Measurements from ENCODE around the gene KIF3A. TPM values are rescaled to one million over a fixed set of nuclear protein-coding genes. Genes with fewer than 3 reads are reported as not detected.

KIF3A gene
- total and polyA plus RNA-seq, 2 experiments from 2014 or later: 11.2 to 19.7 TPM

DNA sequence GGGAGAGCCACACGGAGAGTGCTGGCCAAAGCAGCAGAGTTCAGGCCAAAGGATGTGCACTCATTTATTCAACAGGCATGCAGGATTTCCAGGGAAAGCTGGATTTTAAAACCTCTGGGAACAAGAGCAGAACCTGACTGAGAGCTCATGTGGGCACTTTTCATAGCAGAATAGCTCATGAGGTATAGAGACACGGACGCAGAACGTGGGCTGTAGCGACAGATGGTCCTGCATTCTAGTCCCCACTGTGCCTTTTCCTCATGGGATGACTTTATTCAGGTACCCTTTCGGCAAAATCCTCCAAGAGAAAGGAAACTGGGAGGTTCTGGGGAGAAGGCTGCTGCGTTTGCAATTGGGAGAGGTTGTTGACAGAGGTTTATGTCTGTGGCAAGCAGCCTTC, 58.2 kb downstream of the KIF3A start:
- H3K36me3 Mint-ChIP-seq (ENCODE audit: low read depth): no peaks in the 10 kb centered on the region
- Histone ChIP-seq H4K20me1 (replicated peaks; ENCODE audit: insufficient read depth) (no peaks in the 10 kb centered on the region), H2AFZ (no peak overlapping the region), H3K79me2 (replicated peaks; ENCODE audit: insufficient read depth) (no peaks in the 10 kb centered on the region), H3K9me2 (ENCODE audit: insufficient read depth) (no peaks in the 10 kb centered on the region), H3K4me2 (no peak overlapping the region), H3K27ac (ENCODE audit: low read depth) (no peak overlapping the region), H3K4me3 (no peak overlapping the region), H3K36me3 (ENCODE audit: insufficient read depth) (no peaks in the 10 kb centered on the region), H3K27me3 (ENCODE audit: insufficient read depth) (no peaks in the 10 kb centered on the region), H3F3A (replicated peaks; ENCODE audit: low read depth) (no peaks in the 10 kb centered on the region), H3K4me1 (ENCODE audit: insufficient read depth) (no peaks in the 10 kb centered on the region)
- TF ChIP-seq ZNF114 (CRISPR knock-in tag; IDR thresholded peaks at IDR 0.05) (no peak), JUNB (IDR thresholded peaks at IDR 0.05; ENCODE audit: unreplicated experiment) (no peak), EZH2 (IDR thresholded peaks at IDR 0.05; ENCODE audit: low read depth, unreplicated experiment) (no peak), ZNF331 (CRISPR knock-in tag; IDR thresholded peaks at IDR 0.05; ENCODE audit: low read depth) (no peak), STAT1 (IDR thresholded peaks at IDR 0.05; ENCODE audit: unreplicated experiment) (no peak), POLR2AphosphoS5 (IDR thresholded peaks at IDR 0.05; ENCODE audit: low read depth) (no peak), CREB1 (CRISPR knock-in tag; IDR thresholded peaks at IDR 0.05; ENCODE audit: low read depth) (no peak), NANOG (IDR thresholded peaks at IDR 0.05; ENCODE audit: borderline replicate concordance) (no peak), EZH2phosphoT487 (IDR thresholded peaks at IDR 0.05; ENCODE audit: unreplicated experiment) (no peak)
- TF ChIP-seq, protein P1, sequence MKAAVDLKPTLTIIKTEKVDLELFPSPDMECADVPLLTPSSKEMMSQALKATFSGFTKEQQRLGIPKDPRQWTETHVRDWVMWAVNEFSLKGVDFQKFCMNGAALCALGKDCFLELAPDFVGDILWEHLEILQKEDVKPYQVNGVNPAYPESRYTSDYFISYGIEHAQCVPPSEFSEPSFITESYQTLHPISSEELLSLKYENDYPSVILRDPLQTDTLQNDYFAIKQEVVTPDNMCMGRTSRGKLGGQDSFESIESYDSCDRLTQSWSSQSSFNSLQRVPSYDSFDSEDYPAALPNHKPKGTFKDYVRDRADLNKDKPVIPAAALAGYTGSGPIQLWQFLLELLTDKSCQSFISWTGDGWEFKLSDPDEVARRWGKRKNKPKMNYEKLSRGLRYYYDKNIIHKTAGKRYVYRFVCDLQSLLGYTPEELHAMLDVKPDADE (IDR thresholded peaks at IDR 0.05): no peak
- TF ChIP-seq, protein P2, sequence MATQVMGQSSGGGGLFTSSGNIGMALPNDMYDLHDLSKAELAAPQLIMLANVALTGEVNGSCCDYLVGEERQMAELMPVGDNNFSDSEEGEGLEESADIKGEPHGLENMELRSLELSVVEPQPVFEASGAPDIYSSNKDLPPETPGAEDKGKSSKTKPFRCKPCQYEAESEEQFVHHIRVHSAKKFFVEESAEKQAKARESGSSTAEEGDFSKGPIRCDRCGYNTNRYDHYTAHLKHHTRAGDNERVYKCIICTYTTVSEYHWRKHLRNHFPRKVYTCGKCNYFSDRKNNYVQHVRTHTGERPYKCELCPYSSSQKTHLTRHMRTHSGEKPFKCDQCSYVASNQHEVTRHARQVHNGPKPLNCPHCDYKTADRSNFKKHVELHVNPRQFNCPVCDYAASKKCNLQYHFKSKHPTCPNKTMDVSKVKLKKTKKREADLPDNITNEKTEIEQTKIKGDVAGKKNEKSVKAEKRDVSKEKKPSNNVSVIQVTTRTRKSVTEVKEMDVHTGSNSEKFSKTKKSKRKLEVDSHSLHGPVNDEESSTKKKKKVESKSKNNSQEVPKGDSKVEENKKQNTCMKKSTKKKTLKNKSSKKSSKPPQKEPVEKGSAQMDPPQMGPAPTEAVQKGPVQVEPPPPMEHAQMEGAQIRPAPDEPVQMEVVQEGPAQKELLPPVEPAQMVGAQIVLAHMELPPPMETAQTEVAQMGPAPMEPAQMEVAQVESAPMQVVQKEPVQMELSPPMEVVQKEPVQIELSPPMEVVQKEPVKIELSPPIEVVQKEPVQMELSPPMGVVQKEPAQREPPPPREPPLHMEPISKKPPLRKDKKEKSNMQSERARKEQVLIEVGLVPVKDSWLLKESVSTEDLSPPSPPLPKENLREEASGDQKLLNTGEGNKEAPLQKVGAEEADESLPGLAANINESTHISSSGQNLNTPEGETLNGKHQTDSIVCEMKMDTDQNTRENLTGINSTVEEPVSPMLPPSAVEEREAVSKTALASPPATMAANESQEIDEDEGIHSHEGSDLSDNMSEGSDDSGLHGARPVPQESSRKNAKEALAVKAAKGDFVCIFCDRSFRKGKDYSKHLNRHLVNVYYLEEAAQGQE (IDR thresholded peaks at IDR 0.05; ENCODE audit: unreplicated experiment): no peak
- TF ChIP-seq, protein P3, sequence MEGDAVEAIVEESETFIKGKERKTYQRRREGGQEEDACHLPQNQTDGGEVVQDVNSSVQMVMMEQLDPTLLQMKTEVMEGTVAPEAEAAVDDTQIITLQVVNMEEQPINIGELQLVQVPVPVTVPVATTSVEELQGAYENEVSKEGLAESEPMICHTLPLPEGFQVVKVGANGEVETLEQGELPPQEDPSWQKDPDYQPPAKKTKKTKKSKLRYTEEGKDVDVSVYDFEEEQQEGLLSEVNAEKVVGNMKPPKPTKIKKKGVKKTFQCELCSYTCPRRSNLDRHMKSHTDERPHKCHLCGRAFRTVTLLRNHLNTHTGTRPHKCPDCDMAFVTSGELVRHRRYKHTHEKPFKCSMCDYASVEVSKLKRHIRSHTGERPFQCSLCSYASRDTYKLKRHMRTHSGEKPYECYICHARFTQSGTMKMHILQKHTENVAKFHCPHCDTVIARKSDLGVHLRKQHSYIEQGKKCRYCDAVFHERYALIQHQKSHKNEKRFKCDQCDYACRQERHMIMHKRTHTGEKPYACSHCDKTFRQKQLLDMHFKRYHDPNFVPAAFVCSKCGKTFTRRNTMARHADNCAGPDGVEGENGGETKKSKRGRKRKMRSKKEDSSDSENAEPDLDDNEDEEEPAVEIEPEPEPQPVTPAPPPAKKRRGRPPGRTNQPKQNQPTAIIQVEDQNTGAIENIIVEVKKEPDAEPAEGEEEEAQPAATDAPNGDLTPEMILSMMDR (conservative IDR thresholded peaks at IDR 0.05; ENCODE audit: low read depth in 2 of 2): no peak
- TF ChIP-seq, protein P4, sequence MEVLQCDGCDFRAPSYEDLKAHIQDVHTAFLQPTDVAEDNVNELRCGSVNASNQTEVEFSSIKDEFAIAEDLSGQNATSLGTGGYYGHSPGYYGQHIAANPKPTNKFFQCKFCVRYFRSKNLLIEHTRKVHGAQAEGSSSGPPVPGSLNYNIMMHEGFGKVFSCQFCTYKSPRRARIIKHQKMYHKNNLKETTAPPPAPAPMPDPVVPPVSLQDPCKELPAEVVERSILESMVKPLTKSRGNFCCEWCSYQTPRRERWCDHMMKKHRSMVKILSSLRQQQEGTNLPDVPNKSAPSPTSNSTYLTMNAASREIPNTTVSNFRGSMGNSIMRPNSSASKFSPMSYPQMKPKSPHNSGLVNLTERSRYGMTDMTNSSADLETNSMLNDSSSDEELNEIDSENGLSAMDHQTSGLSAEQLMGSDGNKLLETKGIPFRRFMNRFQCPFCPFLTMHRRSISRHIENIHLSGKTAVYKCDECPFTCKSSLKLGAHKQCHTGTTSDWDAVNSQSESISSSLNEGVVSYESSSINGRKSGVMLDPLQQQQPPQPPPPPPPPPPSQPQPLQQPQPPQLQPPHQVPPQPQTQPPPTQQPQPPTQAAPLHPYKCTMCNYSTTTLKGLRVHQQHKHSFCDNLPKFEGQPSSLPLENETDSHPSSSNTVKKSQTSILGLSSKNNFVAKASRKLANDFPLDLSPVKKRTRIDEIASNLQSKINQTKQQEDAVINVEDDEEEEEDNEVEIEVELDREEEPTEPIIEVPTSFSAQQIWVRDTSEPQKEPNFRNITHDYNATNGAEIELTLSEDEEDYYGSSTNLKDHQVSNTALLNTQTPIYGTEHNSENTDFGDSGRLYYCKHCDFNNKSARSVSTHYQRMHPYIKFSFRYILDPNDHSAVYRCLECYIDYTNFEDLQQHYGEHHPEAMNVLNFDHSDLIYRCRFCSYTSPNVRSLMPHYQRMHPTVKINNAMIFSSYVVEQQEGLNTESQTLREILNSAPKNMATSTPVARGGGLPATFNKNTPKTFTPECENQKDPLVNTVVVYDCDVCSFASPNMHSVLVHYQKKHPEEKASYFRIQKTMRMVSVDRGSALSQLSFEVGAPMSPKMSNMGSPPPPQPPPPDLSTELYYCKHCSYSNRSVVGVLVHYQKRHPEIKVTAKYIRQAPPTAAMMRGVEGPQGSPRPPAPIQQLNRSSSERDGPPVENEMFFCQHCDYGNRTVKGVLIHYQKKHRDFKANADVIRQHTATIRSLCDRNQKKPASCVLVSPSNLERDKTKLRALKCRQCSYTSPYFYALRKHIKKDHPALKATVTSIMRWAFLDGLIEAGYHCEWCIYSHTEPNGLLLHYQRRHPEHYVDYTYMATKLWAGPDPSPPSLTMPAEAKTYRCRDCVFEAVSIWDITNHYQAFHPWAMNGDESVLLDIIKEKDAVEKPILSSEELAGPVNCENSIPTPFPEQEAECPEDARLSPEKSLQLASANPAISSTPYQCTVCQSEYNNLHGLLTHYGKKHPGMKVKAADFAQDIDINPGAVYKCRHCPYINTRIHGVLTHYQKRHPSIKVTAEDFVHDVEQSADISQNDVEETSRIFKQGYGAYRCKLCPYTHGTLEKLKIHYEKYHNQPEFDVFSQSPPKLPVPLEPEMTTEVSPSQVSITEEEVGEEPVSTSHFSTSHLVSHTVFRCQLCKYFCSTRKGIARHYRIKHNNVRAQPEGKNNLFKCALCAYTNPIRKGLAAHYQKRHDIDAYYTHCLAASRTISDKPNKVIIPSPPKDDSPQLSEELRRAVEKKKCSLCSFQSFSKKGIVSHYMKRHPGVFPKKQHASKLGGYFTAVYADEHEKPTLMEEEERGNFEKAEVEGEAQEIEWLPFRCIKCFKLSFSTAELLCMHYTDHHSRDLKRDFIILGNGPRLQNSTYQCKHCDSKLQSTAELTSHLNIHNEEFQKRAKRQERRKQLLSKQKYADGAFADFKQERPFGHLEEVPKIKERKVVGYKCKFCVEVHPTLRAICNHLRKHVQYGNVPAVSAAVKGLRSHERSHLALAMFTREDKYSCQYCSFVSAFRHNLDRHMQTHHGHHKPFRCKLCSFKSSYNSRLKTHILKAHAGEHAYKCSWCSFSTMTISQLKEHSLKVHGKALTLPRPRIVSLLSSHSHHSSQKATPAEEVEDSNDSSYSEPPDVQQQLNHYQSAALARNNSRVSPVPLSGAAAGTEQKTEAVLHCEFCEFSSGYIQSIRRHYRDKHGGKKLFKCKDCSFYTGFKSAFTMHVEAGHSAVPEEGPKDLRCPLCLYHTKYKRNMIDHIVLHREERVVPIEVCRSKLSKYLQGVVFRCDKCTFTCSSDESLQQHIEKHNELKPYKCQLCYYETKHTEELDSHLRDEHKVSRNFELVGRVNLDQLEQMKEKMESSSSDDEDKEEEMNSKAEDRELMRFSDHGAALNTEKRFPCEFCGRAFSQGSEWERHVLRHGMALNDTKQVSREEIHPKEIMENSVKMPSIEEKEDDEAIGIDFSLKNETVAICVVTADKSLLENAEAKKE (CRISPR knock-in tag; IDR thresholded peaks at IDR 0.05): no peak
- H3K4me1 Mint-ChIP-seq: peaks cover 6% of the 10 kb centered on the region
- ATAC-seq: no peak
- no peaks in the 10 kb centered on the region for H3K27me3 Mint-ChIP-seq (ENCODE audit: insufficient read depth, low read depth, poor library complexity)
- H3K4me3 Mint-ChIP-seq: no peak overlapping the region
- H3K27ac Mint-ChIP-seq: no peak overlapping the region
- no peaks in the 10 kb centered on the region for H3K9me3 Mint-ChIP-seq
- no peak for DNase-seq (ENCODE audit: low spot score)
